A673 (cell line): ENCODE results near the gene ATP5F1D. TPM values are rescaled to one million over a fixed set of nuclear protein-coding genes. Genes with fewer than 3 reads are reported as not detected.

ENCODE experiments used
- BruUV-seq: library from RNA; stranded (reverse); fragments of 400-500 nt; replicated peaks from 2 replicates; lab custom pipeline; 2021; lab: Mats Ljungman, UMichigan
- CTCF ChIA-PET: fragments of 300-600 bp; sonication (Branson Sonifier 250); formaldehyde crosslinking; loops from one replicate; lab custom pipeline; 2022; ENCODE audit warnings: antibody characterized with exemption; lab: Charles Lee
- POLR2A ChIA-PET: fragments of 300-600 bp; sonication (Branson Sonifier 250); formaldehyde crosslinking; loops from one replicate; lab custom pipeline; 2022; ENCODE audit warnings: antibody characterized with exemption; ENCODE audit not compliant: low non-redundant PET; lab: Charles Lee
- DNase-seq: peaks from one replicate; pipeline ENCODE4 v3.0.0-alpha.2; 2015; ENCODE audit warnings: low spot score
- H3K27ac ChIP-seq: fragments of 200-600 bp; sonication (generic); 2 replicates; pipeline ENCODE4 v1.5.1; 2016; ENCODE audit warnings: mixed run types, low read depth, mild to moderate bottlenecking, mixed read lengths, antibody characterized with exemption, low read length; ENCODE audit not compliant: poor library complexity, severe bottlenecking
- H3K27me3 ChIP-seq: fragments of 200-600 bp; sonication (generic); replicated peaks from 2 replicates; pipeline ENCODE4 v1.6.1; 2017; ENCODE audit warnings: mixed run types, low read depth, mild to moderate bottlenecking, mixed read lengths, antibody characterized with exemption, low read length; ENCODE audit not compliant: insufficient read depth, poor library complexity
- H3K36me3 ChIP-seq: fragments of 200-600 bp; sonication (generic); 2 replicates; pipeline ENCODE4 v1.6.1; 2016; ENCODE audit warnings: mixed run types, mild to moderate bottlenecking, mixed read lengths, antibody characterized with exemption, low read length; ENCODE audit not compliant: insufficient read depth, poor library complexity, severe bottlenecking
- H3K4me1 ChIP-seq: fragments of 200-600 bp; sonication (generic); 2 replicates; pipeline ENCODE4 v1.6.1; 2017; ENCODE audit warnings: mixed run types, mild to moderate bottlenecking, mixed read lengths, antibody characterized with exemption, low read length; ENCODE audit not compliant: insufficient read depth, poor library complexity, severe bottlenecking
- H3K4me3 ChIP-seq: fragments of 200-600 bp; sonication (generic); 2 replicates; pipeline ENCODE4 v1.5.1; 2016; ENCODE audit warnings: low read depth, mixed run types, mild to moderate bottlenecking, mixed read lengths, low read length; ENCODE audit not compliant: poor library complexity, severe bottlenecking
- H3K9me3 ChIP-seq: fragments of 200-600 bp; sonication (generic); 2 replicates; pipeline ENCODE4 v1.6.1; 2016; ENCODE audit warnings: mixed run types, low read depth, mild to moderate bottlenecking, mixed read lengths, antibody characterized with exemption, low read length; ENCODE audit not compliant: poor library complexity, severe bottlenecking
- EZH2 ChIP-seq: fragments of 200-600 bp; sonication (generic); IDR thresholded peaks from 2 replicates; pipeline ENCODE4 v1.6.1; 2017; ENCODE audit warnings: borderline replicate concordance, low read depth, mild to moderate bottlenecking, mixed read lengths, antibody characterized with exemption, low read length; ENCODE audit not compliant: poor library complexity, severe bottlenecking
- intact Hi-C: fragments of 100-400 bp; cut with micrococcal nuclease; formaldehyde crosslinking; loops from one replicate; pipeline ENCODE4 v1.10.0; 2022; ENCODE audit not compliant: unreplicated experiment
- total RNA-seq: library from RNA; stranded (reverse); gene quantifications from 2 replicates; pipeline ENCODE4 v1.2.3, GENCODE V29; 2021
- TF ChIP-seq, protein P1 (sequence below): fragments of 300-800, 200-600 bp; sonication (generic); conservative IDR thresholded peaks from 2 replicates; pipeline ENCODE4 v1.5.1; 2017; ENCODE audit warnings: low read depth, mild to moderate bottlenecking, antibody characterized with exemption, low read length, moderate library complexity, mixed read lengths

Gene ATP5F1D
- total RNA-seq, 1 experiment from 2014 or later = 237 TPM

DNA sequence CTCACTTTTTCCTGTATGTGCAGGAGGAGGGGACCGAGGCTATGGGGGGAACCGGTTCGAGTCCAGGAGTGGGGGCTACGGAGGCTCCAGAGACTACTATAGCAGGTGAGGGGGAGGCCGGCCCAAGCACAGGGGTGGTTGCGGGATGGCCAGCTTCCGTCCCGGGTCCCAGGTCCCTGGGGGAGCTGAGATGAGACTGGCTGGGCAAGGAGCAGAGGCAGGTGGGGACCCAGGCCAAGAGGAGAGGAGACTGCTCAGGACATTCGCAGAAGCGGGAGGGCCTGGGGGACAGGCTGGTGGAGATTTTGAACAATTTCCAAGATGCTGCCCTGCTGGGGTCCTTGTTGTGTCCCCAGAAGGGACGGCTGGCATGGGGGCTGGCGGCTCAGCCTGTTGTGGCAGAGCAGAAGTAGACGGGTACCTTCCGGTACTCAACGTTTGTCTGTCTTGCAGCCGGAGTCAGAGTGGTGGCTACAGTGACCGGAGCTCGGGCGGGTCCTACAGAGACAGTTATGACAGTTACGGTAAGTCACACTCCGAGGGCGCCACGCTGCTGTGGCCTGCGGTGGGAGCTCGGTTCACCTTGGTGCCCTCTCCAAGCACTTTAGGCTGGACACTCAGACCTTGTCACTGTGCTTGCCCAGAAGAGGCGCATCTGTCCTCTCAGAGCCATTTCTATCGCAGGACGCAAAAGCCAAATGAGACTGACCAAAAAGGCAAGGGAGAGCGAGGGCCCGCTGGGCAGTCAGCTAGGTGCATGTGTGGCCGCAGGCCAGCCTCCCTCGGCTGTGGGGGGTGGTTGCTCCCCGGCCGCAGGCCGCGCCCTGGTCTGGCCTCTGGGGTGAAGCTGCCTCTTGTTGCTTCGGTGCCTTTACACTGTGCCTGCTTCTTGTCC is 30.2 kb downstream of the ATP5F1D start:
- H3K36me3 ChIP-seq = peaks cover 48% of the 10 kb centered on the region
- peak overlapping the region; percentile 99 for H3K27ac ChIP-seq
- intact Hi-C loops = loop anchor here (10.0 kb wide), 2 partner anchors 173 to 323 kb away; partner anchors contain the start of gene MBD3

DNA sequence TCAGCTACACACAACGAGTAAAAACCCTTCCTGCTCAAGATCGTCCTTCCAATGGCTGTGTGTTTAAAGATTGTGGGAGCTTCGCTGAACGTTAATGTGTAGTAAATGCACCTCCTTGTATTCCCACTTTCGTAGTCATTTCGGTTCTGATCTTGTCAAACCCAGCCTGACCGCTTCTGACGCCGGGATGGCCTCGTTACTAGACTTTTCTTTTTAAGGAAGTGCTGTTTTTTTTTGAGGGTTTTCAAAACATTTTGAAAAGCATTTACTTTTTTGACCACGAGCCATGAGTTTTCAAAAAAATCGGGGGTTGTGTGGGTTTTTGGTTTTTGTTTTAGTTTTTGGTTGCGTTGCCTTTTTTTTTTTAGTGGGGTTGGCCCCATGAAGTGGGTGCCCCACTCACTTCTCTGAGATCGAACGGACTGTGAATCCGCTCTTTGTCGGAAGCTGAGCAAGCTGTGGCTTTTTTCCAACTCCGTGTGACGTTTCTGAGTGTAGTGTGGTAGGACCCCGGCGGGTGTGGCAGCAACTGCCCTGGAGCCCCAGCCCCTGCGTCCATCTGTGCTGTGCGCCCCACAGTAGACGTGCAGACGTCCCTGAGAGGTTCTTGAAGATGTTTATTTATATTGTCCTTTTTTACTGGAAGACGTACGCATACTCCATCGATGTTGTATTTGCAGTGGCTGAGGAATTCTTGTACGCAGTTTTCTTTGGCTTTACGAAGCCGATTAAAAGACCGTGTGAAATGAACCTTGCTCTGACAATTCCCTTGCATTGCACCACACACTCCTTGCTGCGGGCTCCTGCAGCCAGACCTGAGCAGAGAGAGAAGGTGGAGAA is 31.1 kb downstream of the ATP5F1D start:
- H3K4me3 ChIP-seq = peak overlapping the region; percentile 58
- H3K9me3 ChIP-seq = no peaks in the 10 kb centered on the region
- H3K27ac ChIP-seq = peak overlapping the region; percentile 99
- ChIA-PET POLR2A (interaction anchor here (0.6 kb wide), 1 partner anchor 200 kb away, joined by 3 read pairs; no protein-coding TSS in a partner anchor), CTCF (interaction anchor here (0.9 to 1.6 kb wide), 2 partner anchors 28 to 100 kb away, joined by 5 to 6 read pairs; no protein-coding TSS in a partner anchor)
- H3K27me3 ChIP-seq = no peaks in the 10 kb centered on the region
- TF ChIP-seq EZH2 = no peak
- TF ChIP-seq, protein P1, sequence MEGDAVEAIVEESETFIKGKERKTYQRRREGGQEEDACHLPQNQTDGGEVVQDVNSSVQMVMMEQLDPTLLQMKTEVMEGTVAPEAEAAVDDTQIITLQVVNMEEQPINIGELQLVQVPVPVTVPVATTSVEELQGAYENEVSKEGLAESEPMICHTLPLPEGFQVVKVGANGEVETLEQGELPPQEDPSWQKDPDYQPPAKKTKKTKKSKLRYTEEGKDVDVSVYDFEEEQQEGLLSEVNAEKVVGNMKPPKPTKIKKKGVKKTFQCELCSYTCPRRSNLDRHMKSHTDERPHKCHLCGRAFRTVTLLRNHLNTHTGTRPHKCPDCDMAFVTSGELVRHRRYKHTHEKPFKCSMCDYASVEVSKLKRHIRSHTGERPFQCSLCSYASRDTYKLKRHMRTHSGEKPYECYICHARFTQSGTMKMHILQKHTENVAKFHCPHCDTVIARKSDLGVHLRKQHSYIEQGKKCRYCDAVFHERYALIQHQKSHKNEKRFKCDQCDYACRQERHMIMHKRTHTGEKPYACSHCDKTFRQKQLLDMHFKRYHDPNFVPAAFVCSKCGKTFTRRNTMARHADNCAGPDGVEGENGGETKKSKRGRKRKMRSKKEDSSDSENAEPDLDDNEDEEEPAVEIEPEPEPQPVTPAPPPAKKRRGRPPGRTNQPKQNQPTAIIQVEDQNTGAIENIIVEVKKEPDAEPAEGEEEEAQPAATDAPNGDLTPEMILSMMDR = no peak
- H3K36me3 ChIP-seq = peaks cover 48% of the 10 kb centered on the region
- BruUV-seq = no TSS peak
- peaks cover 68% of the 10 kb centered on the region for H3K4me1 ChIP-seq
- intact Hi-C loops = loop anchor here (10.0 kb wide), 2 partner anchors 172 to 322 kb away; partner anchors contain the start of gene MBD3
- DNase-seq = no peak

More for the DNA sequence above, 30.2 kb downstream of the ATP5F1D start:
- Histone ChIP-seq H3K9me3 (no peaks in the 10 kb centered on the region), H3K27me3 (no peaks in the 10 kb centered on the region), H3K4me3 (peak overlapping the region; percentile 58), H3K4me1 (peaks cover 75% of the 10 kb centered on the region)
- CTCF ChIA-PET = interaction anchor here (0.9 kb wide), 1 partner anchor 100 kb away, joined by 6 read pairs; no protein-coding TSS in a partner anchor
- POLR2A ChIA-PET = interaction anchor here (0.6 kb wide), 1 partner anchor 199 kb away, joined by 3 read pairs; no protein-coding TSS in a partner anchor
- DNase-seq = no peak
- no peak for TF ChIP-seq EZH2
- TF ChIP-seq, protein P1 = no peak
- no TSS peak for BruUV-seq
